HG03064 (cell line): ENCODE measurements around the gene NOP9.
"Not testable (repeated sequence)": the region's sequence is repeated elsewhere in the genome, so short reads cannot be mapped to it uniquely, and the experiment has no call there.

Experiments
- ATAC-seq: cut with Tn5 transposase; IDR thresholded peaks from one replicate; pipeline ENCODE4 v1.9.1; 2021; ENCODE audit warnings: low read depth; ENCODE audit not compliant: unreplicated experiment

The NOP9 gene

DNA sequence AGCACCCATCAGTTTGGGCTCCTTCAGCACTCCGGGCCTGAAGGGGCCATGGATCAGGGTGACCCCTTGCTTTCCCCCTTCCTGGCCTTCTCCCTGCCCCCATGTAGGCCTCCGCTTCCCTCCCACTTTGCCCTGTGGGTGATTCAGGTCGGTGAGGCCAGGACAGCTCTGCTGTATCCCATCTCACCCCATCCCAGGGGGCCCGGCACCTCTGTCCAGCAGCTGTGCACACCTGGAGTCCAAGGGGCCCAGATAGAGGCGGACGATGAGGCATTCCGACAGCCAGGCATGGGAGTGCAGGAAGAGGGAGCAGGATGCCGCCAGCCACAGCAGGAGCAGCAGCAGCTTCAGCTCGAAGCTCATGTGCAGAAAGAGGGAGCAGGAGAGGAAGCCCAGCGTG lies 23.0 kb downstream of the NOP9 start:
- no peak for ATAC-seq

GRCh38 chr14:24323341-24323740 lies 23.7 kb downstream of the NOP9 start:
- no peak for ATAC-seq

DNA sequence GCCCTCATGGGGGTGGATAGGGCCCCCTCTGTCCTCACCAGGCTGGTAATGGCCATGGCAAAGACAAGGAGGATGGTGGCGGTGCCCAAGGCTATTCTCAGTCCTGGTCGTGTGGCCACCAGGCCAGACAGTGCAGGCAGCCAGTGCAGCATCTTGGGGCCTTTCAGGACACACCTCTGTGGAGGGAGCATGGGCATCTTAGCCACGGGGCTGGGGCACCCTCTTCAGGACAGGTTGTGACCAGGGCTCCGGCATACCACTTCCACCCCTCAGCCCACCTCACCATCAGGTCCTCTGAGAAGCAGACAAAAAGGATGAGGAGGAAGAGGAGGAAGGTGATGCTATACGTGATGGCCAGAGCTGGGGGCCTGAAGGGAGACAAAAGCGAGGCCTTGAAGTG lies 24.4 kb downstream of the NOP9 start:
- no peak for ATAC-seq

GRCh38 chr14:24325041-24325530 lies 25.4 kb downstream of the NOP9 start:
- ATAC-seq = no peak

- no peak for ATAC-seq
Observed at GRCh38 chr14:24325963-24326362, 26.3 kb downstream of the NOP9 start.

GRCh38 chr14:24327303-24327702 lies 27.7 kb downstream of the NOP9 start:
- ATAC-seq = no peak

- not testable (repeated sequence) for ATAC-seq
Observed at GRCh38 chr14:24327914-24328313, 28.3 kb downstream of the NOP9 start.

- no peak for ATAC-seq
Observed at GRCh38 chr14:24329073-24329663, 29.5 kb downstream of the NOP9 start.

DNA sequence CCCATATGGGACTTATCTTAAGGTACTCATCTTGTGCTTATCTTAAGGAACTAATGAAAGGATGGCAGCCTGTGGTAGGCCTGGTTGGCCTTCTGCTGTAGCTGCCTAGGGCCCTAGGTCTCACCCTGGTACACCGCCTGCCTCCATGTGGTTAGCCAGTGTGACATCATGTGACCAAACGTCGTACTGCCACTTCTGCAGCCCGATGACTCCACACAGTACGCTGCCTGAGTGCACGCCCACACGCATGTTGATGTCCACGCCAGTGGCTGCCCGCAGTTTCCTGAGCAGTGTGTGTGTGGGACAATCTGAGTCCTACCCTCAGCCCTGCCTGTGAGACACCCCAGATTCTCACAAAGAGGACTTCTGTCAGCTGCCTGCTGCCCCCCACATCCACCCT lies 30.1 kb downstream of the NOP9 start:
- no peak for ATAC-seq

GRCh38 chr14:24330973-24331674 lies 31.5 kb downstream of the NOP9 start:
- no peak for ATAC-seq

DNA sequence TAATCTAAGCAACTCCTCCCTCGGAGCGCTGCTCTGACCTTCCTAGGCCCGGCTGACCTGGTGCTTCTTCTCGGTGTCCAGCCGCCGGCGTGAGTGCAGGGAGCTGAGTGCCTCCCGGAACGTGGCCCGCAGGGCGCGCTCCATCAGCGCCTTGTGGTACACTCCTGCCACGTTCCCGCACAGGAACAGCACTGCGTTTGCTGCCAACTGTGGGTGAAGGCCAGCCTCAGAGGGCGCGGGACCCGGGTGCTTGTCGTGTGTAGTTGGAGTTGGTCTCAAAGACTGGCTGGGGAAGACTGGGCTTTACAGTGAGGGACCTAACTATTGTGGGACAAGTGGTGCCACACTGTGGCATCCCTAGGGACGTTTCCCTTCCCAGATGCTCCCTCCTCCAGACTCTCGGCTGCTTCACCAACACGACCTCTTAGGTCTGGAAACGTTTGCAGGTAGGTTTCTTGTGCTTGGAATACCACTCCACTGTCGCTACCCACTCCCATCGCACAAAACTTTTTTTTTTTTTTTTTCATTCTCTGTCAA lies 32.1 kb downstream of the NOP9 start:
- ATAC-seq = no peak

- ATAC-seq = peak; percentile 80
Observed at GRCh38 chr14:24332268-24332993, 32.8 kb downstream of the NOP9 start.

- no peak for ATAC-seq
Observed at GRCh38 chr14:24334431-24335291, 35.0 kb downstream of the NOP9 start, which contains the start of gene ADCY4. Gene ADCY4, minus strand, starts transcription at chr14:24335071. Its CDS starts 419 bp downstream, at chr14:24334652.

DNA sequence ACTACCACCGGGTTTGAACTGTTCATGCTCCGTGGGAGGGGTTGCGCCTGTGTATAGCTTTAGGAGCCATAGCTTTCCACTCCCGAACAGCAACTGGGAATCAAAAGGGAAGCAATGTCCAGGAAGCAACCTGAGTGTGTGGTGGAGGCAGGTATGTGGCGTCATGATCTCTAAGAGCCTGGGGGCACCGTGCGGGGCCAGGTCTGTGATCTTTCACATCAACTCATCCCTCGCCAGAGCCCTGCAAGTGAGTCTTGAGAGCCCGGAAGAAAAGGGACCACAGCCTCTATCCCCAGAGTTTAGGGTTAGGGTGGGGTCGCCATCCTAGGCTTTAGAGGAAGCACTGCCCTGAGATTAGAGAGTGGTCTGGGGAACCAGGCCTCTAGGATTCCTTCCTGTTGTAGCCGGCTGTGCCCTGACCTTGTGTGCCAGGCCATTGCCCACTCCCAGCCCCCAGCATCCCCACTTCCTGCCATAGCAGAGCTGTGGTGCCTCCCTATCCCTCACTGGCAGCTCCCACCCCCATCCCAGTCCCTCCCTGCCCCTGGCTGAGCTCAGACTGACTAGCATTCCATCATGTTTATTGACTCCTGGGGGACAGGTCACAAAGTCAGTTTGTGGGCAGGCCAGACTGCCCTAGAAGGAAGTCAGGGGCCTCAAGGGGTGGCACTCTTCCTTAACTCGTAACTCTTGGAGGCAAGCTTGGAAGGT lies 36.0 kb downstream of the NOP9 start:
- ATAC-seq = no peak

GRCh38 chr14:24337144-24337823 lies 37.6 kb downstream of the NOP9 start:
- no peak for ATAC-seq

DNA sequence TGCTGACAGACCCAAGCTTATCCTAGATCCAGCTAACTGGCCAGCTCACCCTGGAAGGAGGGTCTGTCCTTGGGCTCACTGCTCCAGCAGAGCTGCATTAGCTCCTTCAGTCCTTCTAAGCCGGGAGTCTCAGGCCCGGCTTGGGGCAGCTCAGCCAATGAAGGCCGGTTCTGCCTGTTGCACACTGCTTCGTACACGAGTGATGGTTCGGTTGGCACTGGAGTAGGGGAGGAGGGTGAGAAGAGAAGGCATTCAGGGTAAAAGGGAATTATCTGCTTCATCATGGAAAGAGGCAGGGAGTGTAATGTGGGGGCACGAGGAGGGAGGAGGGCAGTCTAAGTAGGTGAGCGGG lies 38.1 kb downstream of the NOP9 start:
- no peak for ATAC-seq

GRCh38 chr14:24338843-24339242 lies 39.2 kb downstream of the NOP9 start:
- ATAC-seq = no peak

DNA sequence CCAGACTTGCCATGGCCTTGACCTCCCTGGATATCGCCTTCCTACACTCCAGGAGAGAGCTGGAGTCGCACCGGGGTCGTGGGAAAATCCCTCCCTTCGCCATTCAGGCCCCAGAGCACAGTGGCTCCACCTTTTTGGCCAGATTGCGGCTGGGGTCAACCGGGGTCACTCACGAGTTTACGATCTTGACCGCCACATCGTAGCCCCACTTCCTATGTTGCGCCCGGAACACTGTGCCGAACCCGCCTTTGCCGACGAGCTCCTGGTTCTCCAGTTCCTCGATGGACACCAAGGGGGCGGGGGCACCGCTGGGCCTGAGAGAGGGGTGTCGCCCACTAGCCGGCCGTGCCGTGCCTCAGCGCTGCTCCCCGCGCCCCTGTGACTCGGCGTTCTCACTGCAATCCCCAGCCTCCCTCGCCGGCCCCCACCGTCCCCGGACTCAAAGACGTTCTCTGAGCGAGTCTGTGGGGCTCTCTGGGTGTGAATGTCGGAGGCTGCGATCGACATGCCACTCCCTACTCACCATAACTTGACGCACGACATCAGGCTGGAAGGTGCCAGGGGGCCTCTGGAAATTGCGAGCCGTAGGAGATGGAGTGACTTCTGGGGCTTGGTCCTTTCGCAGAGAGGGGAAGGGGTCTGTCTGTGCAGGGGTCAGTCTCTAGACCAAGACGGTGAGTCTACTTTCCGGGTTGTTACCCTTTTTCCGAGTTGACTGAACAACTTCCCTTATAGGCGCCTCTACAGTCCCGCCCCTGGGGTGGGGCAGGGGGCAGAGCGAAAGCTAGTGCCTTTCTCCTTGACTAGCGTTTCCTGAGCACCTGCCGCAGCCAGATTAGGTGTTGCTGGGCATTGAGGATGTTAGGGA lies 39.9 kb downstream of the NOP9 start, which contains the start of gene RIPK3:
RIPK3 (minus strand) TSS at position 708 of the 868 bp plus-strand sequence; CDS start at position 543, 165 bp downstream.
- peak; percentile 68 for ATAC-seq
